ENCODE data around the gene SPINK4.

DNA sequence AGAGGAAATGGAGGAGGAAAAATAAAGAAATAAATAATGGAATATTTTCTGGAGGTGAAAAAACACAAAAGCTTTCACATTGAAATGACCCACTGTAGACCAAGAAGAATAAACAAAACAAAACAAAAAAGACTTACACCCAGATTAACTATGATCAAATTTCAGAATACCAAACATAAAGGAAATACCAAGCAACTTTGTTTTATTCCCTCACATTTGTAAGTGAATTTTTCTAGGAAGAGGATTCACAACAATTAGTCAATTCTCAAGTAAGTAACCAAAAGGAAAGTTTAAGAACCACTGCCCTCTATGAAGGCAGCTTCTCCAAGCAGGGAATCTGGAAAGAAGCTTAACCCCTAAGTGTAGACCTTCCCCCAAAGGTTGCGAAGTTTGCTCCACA lies 43.2 kb upstream of the SPINK4 start:
- TF ChIP-seq SIN3A (IDR thresholded peaks at IDR 0.05; ENCODE audit: low read depth) (no peak), CEBPB (IDR thresholded peaks at IDR 0.05; ENCODE audit: low read depth) (no peak), POLR2A (IDR thresholded peaks at IDR 0.05; ENCODE audit: borderline replicate concordance, extremely low read depth, insufficient read depth, insufficient read length) (no peak)
- TF ChIP-seq, protein P1, sequence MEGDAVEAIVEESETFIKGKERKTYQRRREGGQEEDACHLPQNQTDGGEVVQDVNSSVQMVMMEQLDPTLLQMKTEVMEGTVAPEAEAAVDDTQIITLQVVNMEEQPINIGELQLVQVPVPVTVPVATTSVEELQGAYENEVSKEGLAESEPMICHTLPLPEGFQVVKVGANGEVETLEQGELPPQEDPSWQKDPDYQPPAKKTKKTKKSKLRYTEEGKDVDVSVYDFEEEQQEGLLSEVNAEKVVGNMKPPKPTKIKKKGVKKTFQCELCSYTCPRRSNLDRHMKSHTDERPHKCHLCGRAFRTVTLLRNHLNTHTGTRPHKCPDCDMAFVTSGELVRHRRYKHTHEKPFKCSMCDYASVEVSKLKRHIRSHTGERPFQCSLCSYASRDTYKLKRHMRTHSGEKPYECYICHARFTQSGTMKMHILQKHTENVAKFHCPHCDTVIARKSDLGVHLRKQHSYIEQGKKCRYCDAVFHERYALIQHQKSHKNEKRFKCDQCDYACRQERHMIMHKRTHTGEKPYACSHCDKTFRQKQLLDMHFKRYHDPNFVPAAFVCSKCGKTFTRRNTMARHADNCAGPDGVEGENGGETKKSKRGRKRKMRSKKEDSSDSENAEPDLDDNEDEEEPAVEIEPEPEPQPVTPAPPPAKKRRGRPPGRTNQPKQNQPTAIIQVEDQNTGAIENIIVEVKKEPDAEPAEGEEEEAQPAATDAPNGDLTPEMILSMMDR (IDR thresholded peaks at IDR 0.05 in 2 of 3, conservative IDR thresholded peaks at IDR 0.05 in 1 of 3; ENCODE audit: borderline replicate concordance in 1 of 3, insufficient read depth in 1 of 3, low read depth in 2 of 3, low read length in 2 of 3), result no peak
- TF ChIP-seq, protein P2, sequence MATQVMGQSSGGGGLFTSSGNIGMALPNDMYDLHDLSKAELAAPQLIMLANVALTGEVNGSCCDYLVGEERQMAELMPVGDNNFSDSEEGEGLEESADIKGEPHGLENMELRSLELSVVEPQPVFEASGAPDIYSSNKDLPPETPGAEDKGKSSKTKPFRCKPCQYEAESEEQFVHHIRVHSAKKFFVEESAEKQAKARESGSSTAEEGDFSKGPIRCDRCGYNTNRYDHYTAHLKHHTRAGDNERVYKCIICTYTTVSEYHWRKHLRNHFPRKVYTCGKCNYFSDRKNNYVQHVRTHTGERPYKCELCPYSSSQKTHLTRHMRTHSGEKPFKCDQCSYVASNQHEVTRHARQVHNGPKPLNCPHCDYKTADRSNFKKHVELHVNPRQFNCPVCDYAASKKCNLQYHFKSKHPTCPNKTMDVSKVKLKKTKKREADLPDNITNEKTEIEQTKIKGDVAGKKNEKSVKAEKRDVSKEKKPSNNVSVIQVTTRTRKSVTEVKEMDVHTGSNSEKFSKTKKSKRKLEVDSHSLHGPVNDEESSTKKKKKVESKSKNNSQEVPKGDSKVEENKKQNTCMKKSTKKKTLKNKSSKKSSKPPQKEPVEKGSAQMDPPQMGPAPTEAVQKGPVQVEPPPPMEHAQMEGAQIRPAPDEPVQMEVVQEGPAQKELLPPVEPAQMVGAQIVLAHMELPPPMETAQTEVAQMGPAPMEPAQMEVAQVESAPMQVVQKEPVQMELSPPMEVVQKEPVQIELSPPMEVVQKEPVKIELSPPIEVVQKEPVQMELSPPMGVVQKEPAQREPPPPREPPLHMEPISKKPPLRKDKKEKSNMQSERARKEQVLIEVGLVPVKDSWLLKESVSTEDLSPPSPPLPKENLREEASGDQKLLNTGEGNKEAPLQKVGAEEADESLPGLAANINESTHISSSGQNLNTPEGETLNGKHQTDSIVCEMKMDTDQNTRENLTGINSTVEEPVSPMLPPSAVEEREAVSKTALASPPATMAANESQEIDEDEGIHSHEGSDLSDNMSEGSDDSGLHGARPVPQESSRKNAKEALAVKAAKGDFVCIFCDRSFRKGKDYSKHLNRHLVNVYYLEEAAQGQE (IDR thresholded peaks at IDR 0.05; ENCODE audit: low read depth), result no peak

Data from HCT116 (cell line).